IPS-20b (cell line): Measurements from ENCODE around the gene CD79A.

Experiments
- H3K27ac ChIP-seq: one replicate; pipeline ENCODE4 v1.5.1; 2013; ENCODE audit warnings: low read length
- H3K27me3 ChIP-seq: 2 replicates; pipeline ENCODE4 v1.6.1; 2013; ENCODE audit warnings: mild to moderate bottlenecking, low read length, inconsistent platforms; ENCODE audit not compliant: insufficient read depth
- H3K36me3 ChIP-seq: 2 replicates; pipeline ENCODE4 v1.6.1; 2013; ENCODE audit warnings: low read depth, mild to moderate bottlenecking, inconsistent platforms, low read length, moderate library complexity; ENCODE audit not compliant: insufficient read depth
- H3K4me1 ChIP-seq: 2 replicates; pipeline ENCODE4 v1.6.1; 2013; ENCODE audit warnings: mild to moderate bottlenecking, control low read depth, inconsistent platforms, low read length, moderate library complexity; ENCODE audit not compliant: insufficient read depth
- H3K4me3 ChIP-seq: 2 replicates; pipeline ENCODE4 v1.5.1; 2013; ENCODE audit warnings: mild to moderate bottlenecking, low read length, inconsistent platforms
- H3K9ac ChIP-seq: 2 replicates; pipeline ENCODE4 v1.6.1; 2013; ENCODE audit warnings: low read depth, mild to moderate bottlenecking, inconsistent platforms, low read length, moderate library complexity
- H3K9me3 ChIP-seq: 2 replicates; pipeline ENCODE4 v1.6.1; 2013; ENCODE audit warnings: mild to moderate bottlenecking, low read depth, low read length, inconsistent platforms; ENCODE audit not compliant: insufficient read depth

Gene CD79A

GRCh38 chr19:41901707-41902360 is 24.8 kb downstream of the CD79A start:
- Histone ChIP-seq H3K9ac (no peak overlapping the region), H3K4me1 (no peaks in the 10 kb centered on the region), H3K36me3 (peaks cover 59% of the 10 kb centered on the region), H3K9me3 (no peaks in the 10 kb centered on the region), H3K27me3 (no peaks in the 10 kb centered on the region), H3K4me3 (no peak overlapping the region), H3K27ac (no peak overlapping the region)

GRCh38 chr19:41902594-41902993 is 25.5 kb downstream of the CD79A start:
- peaks cover 59% of the 10 kb centered on the region for H3K36me3 ChIP-seq

GRCh38 chr19:41903193-41903953 is 26.3 kb downstream of the CD79A start:
- no peak overlapping the region for H3K27ac ChIP-seq
- no peaks in the 10 kb centered on the region for H3K9me3 ChIP-seq
- H3K27me3 ChIP-seq, result no peaks in the 10 kb centered on the region
- peaks cover 57% of the 10 kb centered on the region for H3K36me3 ChIP-seq
- H3K4me1 ChIP-seq, result no peaks in the 10 kb centered on the region
- no peak overlapping the region for H3K9ac ChIP-seq
- no peak overlapping the region for H3K4me3 ChIP-seq

More at GRCh38 chr19:41902594-41902993, 25.5 kb downstream of the CD79A start:
- H3K27me3 ChIP-seq, result no peaks in the 10 kb centered on the region
- H3K9me3 ChIP-seq, result no peaks in the 10 kb centered on the region
- H3K27ac ChIP-seq, result no peak overlapping the region
- no peaks in the 10 kb centered on the region for H3K4me1 ChIP-seq
- H3K9ac ChIP-seq, result no peak overlapping the region
- no peak overlapping the region for H3K4me3 ChIP-seq

- no peak overlapping the region for H3K27ac ChIP-seq
- H3K4me3 ChIP-seq, result no peak overlapping the region
- H3K4me1 ChIP-seq, result no peaks in the 10 kb centered on the region
- H3K9ac ChIP-seq, result no peak overlapping the region
- H3K36me3 ChIP-seq, result peaks cover 53% of the 10 kb centered on the region
- peaks cover 6% of the 10 kb centered on the region for H3K27me3 ChIP-seq
- H3K9me3 ChIP-seq, result no peaks in the 10 kb centered on the region
Measured at GRCh38 chr19:41904118-41904870, 27.2 kb downstream of the CD79A start.

- peaks cover 45% of the 10 kb centered on the region for H3K36me3 ChIP-seq
- no peak overlapping the region for H3K9ac ChIP-seq
- H3K9me3 ChIP-seq, result no peaks in the 10 kb centered on the region
- H3K27me3 ChIP-seq, result peaks cover 18% of the 10 kb centered on the region
- no peaks in the 10 kb centered on the region for H3K4me1 ChIP-seq
- H3K4me3 ChIP-seq, result no peak overlapping the region
- H3K27ac ChIP-seq, result no peak overlapping the region
Measured at GRCh38 chr19:41905273-41906002, 28.4 kb downstream of the CD79A start.

GRCh38 chr19:41906271-41906670 is 29.2 kb downstream of the CD79A start:
- H3K9ac ChIP-seq, result no peak overlapping the region
- peaks cover 45% of the 10 kb centered on the region for H3K36me3 ChIP-seq
- no peak overlapping the region for H3K27ac ChIP-seq
- H3K4me1 ChIP-seq, result no peaks in the 10 kb centered on the region
- no peak overlapping the region for H3K4me3 ChIP-seq
- no peaks in the 10 kb centered on the region for H3K9me3 ChIP-seq
- H3K27me3 ChIP-seq, result peaks cover 26% of the 10 kb centered on the region

GRCh38 chr19:41906916-41907680 is 30.0 kb downstream of the CD79A start:
- Histone ChIP-seq H3K27ac (no peak overlapping the region), H3K36me3 (peaks cover 37% of the 10 kb centered on the region), H3K9me3 (no peaks in the 10 kb centered on the region; the same call in 1 of the 2 replicates), H3K27me3 (peaks cover 34% of the 10 kb centered on the region), H3K4me3 (no peak overlapping the region), H3K4me1 (no peaks in the 10 kb centered on the region), H3K9ac (no peak overlapping the region)

- Histone ChIP-seq H3K27ac (no peak overlapping the region), H3K9me3 (no peaks in the 10 kb centered on the region; the same call in 1 of the 2 replicates), H3K9ac (no peak overlapping the region), H3K4me3 (no peak overlapping the region), H3K36me3 (peaks cover 28% of the 10 kb centered on the region), H3K4me1 (no peaks in the 10 kb centered on the region), H3K27me3 (peaks cover 44% of the 10 kb centered on the region)
Measured at GRCh38 chr19:41907994-41908615, 31.0 kb downstream of the CD79A start.

GRCh38 chr19:41908724-41909464 is 31.8 kb downstream of the CD79A start:
- Histone ChIP-seq H3K4me1 (no peaks in the 10 kb centered on the region), H3K9me3 (no peaks in the 10 kb centered on the region; the same call in 1 of the 2 replicates), H3K36me3 (peaks cover 20% of the 10 kb centered on the region), H3K27ac (no peak overlapping the region), H3K9ac (no peak overlapping the region), H3K4me3 (no peak overlapping the region), H3K27me3 (peaks cover 52% of the 10 kb centered on the region)

- no peaks in the 10 kb centered on the region; the same call in 1 of the 2 replicates for H3K9me3 ChIP-seq
- H3K27me3 ChIP-seq, result peaks cover 60% of the 10 kb centered on the region
- no peak overlapping the region for H3K9ac ChIP-seq
- H3K4me1 ChIP-seq, result no peaks in the 10 kb centered on the region
- H3K36me3 ChIP-seq, result peaks cover 12% of the 10 kb centered on the region
- H3K27ac ChIP-seq, result no peak overlapping the region
- no peak overlapping the region for H3K4me3 ChIP-seq
Measured at GRCh38 chr19:41909706-41910105, 32.6 kb downstream of the CD79A start.
